OCI-LY1 (cell line): ENCODE data around the gene RBPJL.
A peak's percentile ranks its signal among the peaks of the same experiment; 100 is the strongest.

Source experiments
- H2AFZ ChIP-seq: fragments of 200-600 bp; sonication (generic), shearing (Covaris generic); 2 replicates; pipeline ENCODE4 v1.6.0; 2014; ENCODE audit warnings: antibody characterized with exemption, mild to moderate bottlenecking, low read length
- H3F3A ChIP-seq: fragments of 200-600 bp; sonication (generic), shearing (Covaris generic); 2 replicates; pipeline ENCODE4 v1.6.0; 2014; ENCODE audit warnings: mild to moderate bottlenecking, antibody characterized with exemption, low read length, moderate library complexity; ENCODE audit not compliant: insufficient read depth
- H3K27ac ChIP-seq: fragments of 200-600 bp; sonication (generic); 2 replicates; pipeline ENCODE4 v1.5.1; 2014; ENCODE audit warnings: low read length, mixed run types, mild to moderate bottlenecking, low read depth; ENCODE audit not compliant: poor library complexity, severe bottlenecking
- H3K27me3 ChIP-seq: fragments of 200-600 bp; sonication (generic); 2 replicates; pipeline ENCODE4 v1.6.0; 2014; ENCODE audit warnings: antibody characterized with exemption, mild to moderate bottlenecking, low read length, moderate library complexity; ENCODE audit not compliant: insufficient read depth
- H3K36me3 ChIP-seq: fragments of 200-600 bp; sonication (generic); 2 replicates; pipeline ENCODE4 v1.6.1; 2014; ENCODE audit warnings: mild to moderate bottlenecking, antibody characterized with exemption, low read length, moderate library complexity, mixed read lengths; ENCODE audit not compliant: insufficient read depth
- H3K4me1 ChIP-seq: fragments of 200-600 bp; sonication (generic); 2 replicates; pipeline ENCODE4 v1.5.1; 2014; ENCODE audit warnings: mild to moderate bottlenecking, low read length, moderate library complexity; ENCODE audit not compliant: insufficient read depth, severe bottlenecking
- H3K4me2 ChIP-seq: fragments of 200-600 bp; sonication (generic), shearing (Covaris generic); 2 replicates; pipeline ENCODE4 v1.6.1; 2014; ENCODE audit warnings: low read length
- H3K4me3 ChIP-seq: fragments of 200-600 bp; sonication (generic); 2 replicates; pipeline ENCODE4 v1.5.1; 2014; ENCODE audit warnings: low read length, low read depth, mild to moderate bottlenecking, mixed read lengths; ENCODE audit not compliant: poor library complexity, severe bottlenecking
- H3K79me2 ChIP-seq: fragments of 200-600 bp; shearing (Covaris generic); 2 replicates; pipeline ENCODE4 v1.6.1; 2016; ENCODE audit warnings: mixed run types, low read length, mixed read lengths; ENCODE audit not compliant: insufficient read depth
- H3K9ac ChIP-seq: fragments of 200-600 bp; sonication (generic), shearing (Covaris generic); 2 replicates; pipeline ENCODE4 v1.6.1; 2014; ENCODE audit warnings: mild to moderate bottlenecking, low read length, mixed read lengths
- H3K9me2 ChIP-seq: fragments of 200-600 bp; sonication (generic), shearing (Covaris generic); 2 replicates; pipeline ENCODE4 v1.6.1; 2014; ENCODE audit warnings: low read depth, mild to moderate bottlenecking, low read length, mixed read lengths
- H3K9me3 ChIP-seq: fragments of 200-600 bp; shearing (Covaris generic); 2 replicates; pipeline ENCODE4 v1.6.1; 2014; ENCODE audit warnings: low read length, mixed read lengths
- H4K20me1 ChIP-seq: fragments of 200-600 bp; sonication (generic), shearing (Covaris generic); 2 replicates; pipeline ENCODE4 v1.6.0; 2016; ENCODE audit warnings: mild to moderate bottlenecking, low read length; ENCODE audit not compliant: insufficient read depth
- EZH2 ChIP-seq: fragments of 200-600 bp; sonication (generic), shearing (Covaris generic); IDR thresholded peaks from 2 replicates; pipeline ENCODE4 v1.8.0; 2017; ENCODE audit warnings: borderline replicate concordance, mixed run types, mild to moderate bottlenecking, antibody characterized with exemption, low read length, moderate library complexity, mixed read lengths
- TF ChIP-seq, protein P1 (sequence below): fragments of 200-600 bp; sonication (generic), shearing (Covaris generic); IDR thresholded peaks from 2 replicates; pipeline ENCODE4 v1.5.1; 2017; ENCODE audit warnings: mild to moderate bottlenecking, antibody characterized with exemption, low read length, moderate library complexity, mixed read lengths

RBPJL gene

DNA sequence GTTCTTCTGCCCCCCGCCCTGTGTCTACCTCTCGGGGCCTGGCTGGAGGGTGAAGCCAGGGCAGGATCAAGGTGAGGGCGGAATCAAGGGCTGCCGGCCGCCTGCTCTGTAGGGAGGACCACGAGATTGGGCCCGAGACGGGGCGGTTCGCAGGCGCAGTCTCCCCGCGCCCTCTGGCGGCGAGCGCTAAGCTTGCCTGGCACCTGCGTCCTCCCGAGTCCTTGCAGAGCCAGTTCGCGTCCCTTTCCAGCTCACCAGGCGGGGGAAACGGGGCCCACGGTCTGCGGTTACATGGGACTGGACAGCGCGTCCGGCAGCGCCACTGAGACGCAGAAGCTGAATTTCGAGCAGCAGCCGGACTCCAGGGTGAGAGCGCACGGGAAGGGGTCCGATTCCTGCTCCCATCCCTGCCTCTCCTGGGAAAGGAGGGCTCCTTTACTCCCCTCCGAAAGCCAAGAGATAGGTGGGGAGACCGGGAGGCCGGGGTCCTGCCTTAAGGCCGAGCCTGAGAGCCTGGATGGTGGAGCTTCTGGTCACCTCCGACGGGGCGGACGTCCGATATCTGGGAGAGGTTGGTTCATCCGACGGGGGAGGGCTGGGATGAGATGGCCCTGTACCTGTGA lies 5.1 kb downstream of the RBPJL start:
- H3K27me3 ChIP-seq, result no peaks in the 10 kb centered on the region
- TF ChIP-seq, protein P1, sequence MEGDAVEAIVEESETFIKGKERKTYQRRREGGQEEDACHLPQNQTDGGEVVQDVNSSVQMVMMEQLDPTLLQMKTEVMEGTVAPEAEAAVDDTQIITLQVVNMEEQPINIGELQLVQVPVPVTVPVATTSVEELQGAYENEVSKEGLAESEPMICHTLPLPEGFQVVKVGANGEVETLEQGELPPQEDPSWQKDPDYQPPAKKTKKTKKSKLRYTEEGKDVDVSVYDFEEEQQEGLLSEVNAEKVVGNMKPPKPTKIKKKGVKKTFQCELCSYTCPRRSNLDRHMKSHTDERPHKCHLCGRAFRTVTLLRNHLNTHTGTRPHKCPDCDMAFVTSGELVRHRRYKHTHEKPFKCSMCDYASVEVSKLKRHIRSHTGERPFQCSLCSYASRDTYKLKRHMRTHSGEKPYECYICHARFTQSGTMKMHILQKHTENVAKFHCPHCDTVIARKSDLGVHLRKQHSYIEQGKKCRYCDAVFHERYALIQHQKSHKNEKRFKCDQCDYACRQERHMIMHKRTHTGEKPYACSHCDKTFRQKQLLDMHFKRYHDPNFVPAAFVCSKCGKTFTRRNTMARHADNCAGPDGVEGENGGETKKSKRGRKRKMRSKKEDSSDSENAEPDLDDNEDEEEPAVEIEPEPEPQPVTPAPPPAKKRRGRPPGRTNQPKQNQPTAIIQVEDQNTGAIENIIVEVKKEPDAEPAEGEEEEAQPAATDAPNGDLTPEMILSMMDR, result peak; percentile 79
- no peak for TF ChIP-seq EZH2
- H2AFZ ChIP-seq, result no peak overlapping the region
- no peaks in the 10 kb centered on the region for H3F3A ChIP-seq
- H3K9ac ChIP-seq, result no peak overlapping the region
- H3K36me3 ChIP-seq, result no peaks in the 10 kb centered on the region
- no peak overlapping the region for H3K27ac ChIP-seq
- H3K79me2 ChIP-seq, result no peaks in the 10 kb centered on the region
- H3K4me2 ChIP-seq, result no peak overlapping the region
- no peaks in the 10 kb centered on the region for H3K9me2 ChIP-seq
- no peak overlapping the region for H3K4me3 ChIP-seq
- H4K20me1 ChIP-seq, result no peaks in the 10 kb centered on the region
- no peaks in the 10 kb centered on the region for H3K4me1 ChIP-seq
- H3K9me3 ChIP-seq, result no peaks in the 10 kb centered on the region

DNA sequence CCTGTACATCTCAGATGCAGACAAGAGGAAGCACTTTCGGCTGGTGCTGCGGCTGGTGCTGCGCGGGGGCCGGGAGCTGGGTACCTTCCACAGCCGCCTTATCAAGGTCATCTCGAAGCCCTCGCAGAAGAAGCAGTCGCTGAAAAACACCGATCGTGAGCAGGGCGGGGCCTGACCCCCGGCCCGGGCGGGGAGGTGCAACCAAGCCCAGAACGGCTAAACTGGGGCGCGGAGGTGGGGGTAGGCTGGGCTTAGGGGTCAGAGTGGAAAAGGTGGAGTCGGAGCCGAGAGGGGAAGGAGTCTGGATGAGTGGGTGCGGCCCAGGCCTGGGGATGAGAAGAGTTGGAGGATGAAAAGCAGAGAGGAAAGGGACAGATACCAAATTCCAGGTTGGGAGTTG lies 5.6 kb downstream of the RBPJL start:
- no peak overlapping the region for H3K27ac ChIP-seq
- no peaks in the 10 kb centered on the region for H3K4me1 ChIP-seq
- H3K4me2 ChIP-seq, result no peak overlapping the region
- H3K9ac ChIP-seq, result no peak overlapping the region
- H3F3A ChIP-seq, result no peaks in the 10 kb centered on the region
- no peak for TF ChIP-seq EZH2
- TF ChIP-seq, protein P1, result no peak
- no peak overlapping the region for H3K4me3 ChIP-seq
- no peaks in the 10 kb centered on the region for H3K79me2 ChIP-seq
- H3K36me3 ChIP-seq, result no peaks in the 10 kb centered on the region
- H3K27me3 ChIP-seq, result no peaks in the 10 kb centered on the region
- H4K20me1 ChIP-seq, result no peaks in the 10 kb centered on the region
- H3K9me2 ChIP-seq, result no peaks in the 10 kb centered on the region
- no peaks in the 10 kb centered on the region for H3K9me3 ChIP-seq
- H2AFZ ChIP-seq, result no peak overlapping the region

DNA sequence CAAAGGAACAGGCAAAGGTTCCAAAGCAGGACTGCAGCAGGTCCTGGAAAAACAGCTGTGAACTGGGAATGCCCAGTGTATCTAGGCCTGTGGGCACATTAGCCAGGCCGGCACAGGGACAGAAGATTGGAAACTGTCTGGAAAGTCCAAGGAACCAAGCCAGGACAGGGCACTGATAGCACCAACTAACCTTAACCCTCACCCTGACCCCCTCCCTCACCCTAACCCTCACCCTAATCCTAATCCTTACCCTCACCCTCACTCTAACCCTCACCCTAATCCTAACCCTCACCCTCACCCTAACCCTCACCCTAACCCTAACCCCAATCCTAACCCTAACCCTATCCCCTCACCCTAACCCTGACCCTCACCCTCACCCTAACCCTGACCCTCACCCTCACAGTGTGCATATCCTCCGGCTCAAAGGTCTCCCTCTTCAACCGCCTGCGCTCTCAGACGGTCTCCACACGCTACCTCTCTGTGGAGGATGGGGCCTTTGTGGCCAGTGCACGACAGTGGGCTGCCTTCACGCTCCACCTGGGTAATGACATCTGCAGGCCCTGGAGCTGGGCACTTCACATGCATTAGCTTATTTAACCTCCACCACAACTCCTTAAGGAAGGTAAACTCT lies 6.5 kb downstream of the RBPJL start:
- H3F3A ChIP-seq, result no peaks in the 10 kb centered on the region
- TF ChIP-seq EZH2, result no peak
- TF ChIP-seq, protein P1, result no peak
- no peak overlapping the region for H3K4me3 ChIP-seq
- no peaks in the 10 kb centered on the region for H3K27me3 ChIP-seq
- H2AFZ ChIP-seq, result no peak overlapping the region
- H3K9ac ChIP-seq, result no peak overlapping the region
- no peak overlapping the region for H3K4me2 ChIP-seq
- no peaks in the 10 kb centered on the region for H3K4me1 ChIP-seq
- no peaks in the 10 kb centered on the region for H3K79me2 ChIP-seq
- no peaks in the 10 kb centered on the region for H3K36me3 ChIP-seq
- no peaks in the 10 kb centered on the region for H3K9me3 ChIP-seq
- no peak overlapping the region for H3K27ac ChIP-seq
- H4K20me1 ChIP-seq, result no peaks in the 10 kb centered on the region
- H3K9me2 ChIP-seq, result no peaks in the 10 kb centered on the region
